Measurements from ENCODE around the gene MYPN.
A peak's percentile ranks its signal among the peaks of the same experiment; 100 is the strongest.

Gene MYPN

DNA sequence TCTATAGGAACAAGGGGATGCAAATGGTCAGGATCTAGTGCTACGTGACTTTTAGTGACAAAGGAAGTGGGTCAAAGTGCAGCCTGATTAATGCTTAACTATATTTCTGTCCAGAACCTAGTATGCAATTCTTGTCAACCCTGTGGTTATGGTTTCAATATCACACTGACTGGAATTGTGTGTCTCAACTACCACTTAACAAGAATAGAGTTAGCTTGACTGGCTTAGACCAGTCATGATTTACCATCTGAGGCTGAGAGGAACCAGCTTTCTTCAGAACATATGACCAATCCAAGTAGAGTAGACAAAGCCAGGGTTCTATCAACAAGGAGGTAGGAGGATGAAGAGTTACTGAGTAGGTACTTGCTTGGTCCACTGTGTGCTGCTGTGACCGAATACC, 54.4 kb downstream of the MYPN start:
- Histone ChIP-seq H2AK5ac (ENCODE audit: low read length, severe bottlenecking) (no peak overlapping the region), H3K27ac (ENCODE audit: low read length, poor library complexity, severe bottlenecking) (no peak overlapping the region), H4K91ac (ENCODE audit: low read length) (no peak overlapping the region), H3K9ac (ENCODE audit: low read length) (no peak overlapping the region), H2BK120ac (ENCODE audit: low read depth, low read length) (no peak overlapping the region), H3K27me3 (ENCODE audit: control insufficient read depth in 1 of 2, insufficient read depth in 1 of 2, low read length in 2 of 2) (no peaks in the 10 kb centered on the region), H3K4me1 (ENCODE audit: control insufficient read depth, insufficient read depth, low read depth, low read length) (peaks cover 5% of the 10 kb centered on the region), H2BK12ac (ENCODE audit: low read length in 2 of 2) (no peak overlapping the region), H2BK5ac (ENCODE audit: low read depth, low read length, poor library complexity, severe bottlenecking) (no peak overlapping the region), H2BK15ac (ENCODE audit: low read depth, poor library complexity, severe bottlenecking) (no peak overlapping the region), H3K79me1 (replicated peaks; ENCODE audit: low read length, poor library complexity, severe bottlenecking) (no peaks in the 10 kb centered on the region), H3K4me2 (ENCODE audit: low read length, poor library complexity, severe bottlenecking) (no peak overlapping the region), H2AFZ (ENCODE audit: low read depth, low read length) (no peak overlapping the region), H3K23ac (ENCODE audit: low read length in 2 of 2) (no peak overlapping the region), H3K9me3 (ENCODE audit: control insufficient read depth, low read length) (no peaks in the 10 kb centered on the region), H3K18ac (ENCODE audit: low read depth in 1 of 2, low read length in 2 of 2) (no peak overlapping the region), H3K4me3 (ENCODE audit: insufficient read depth in 1 of 2, low read depth in 1 of 2, low read length in 2 of 2) (no peak overlapping the region), H3K4ac (ENCODE audit: low read depth in 1 of 2, low read length in 2 of 2) (no peak overlapping the region), H3K36me3 (ENCODE audit: control insufficient read depth in 1 of 2, insufficient read depth in 2 of 2, low read depth in 1 of 2, low read length in 2 of 2) (no peaks in the 10 kb centered on the region), H3K14ac (ENCODE audit: low read length in 2 of 2) (no peak overlapping the region), H4K8ac (ENCODE audit: low read length) (no peak overlapping the region)
- WGBS: 73% methylated on average over 2 of the region's 2 CpGs
- peak; percentile 7 for DNase-seq

DNA sequence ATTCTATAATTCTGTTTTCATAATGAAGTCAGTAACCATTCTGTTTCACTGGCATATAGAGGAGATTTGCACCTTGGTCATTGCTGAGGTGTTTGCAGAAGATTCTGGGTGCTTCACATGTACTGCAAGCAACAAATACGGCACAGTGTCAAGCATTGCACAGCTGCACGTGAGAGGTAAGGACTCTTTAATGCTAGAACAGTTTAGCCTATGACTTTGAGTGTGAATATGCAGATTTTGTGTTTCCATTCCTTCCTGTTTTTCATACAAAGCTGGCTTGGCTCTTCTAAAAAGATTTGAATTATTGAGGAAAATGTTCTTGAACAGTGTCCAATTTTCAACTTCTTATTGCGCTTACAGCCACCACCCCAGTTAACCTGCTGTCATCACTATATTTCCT, 56.4 kb downstream of the MYPN start:
- no peak overlapping the region for H3K4ac ChIP-seq (ENCODE audit: low read depth in 1 of 2, low read length in 2 of 2)
- H2BK15ac ChIP-seq (ENCODE audit: low read depth, poor library complexity, severe bottlenecking): no peak overlapping the region
- H3K23ac ChIP-seq (ENCODE audit: low read length in 2 of 2): no peak overlapping the region
- no peak overlapping the region for H3K18ac ChIP-seq (ENCODE audit: low read depth in 1 of 2, low read length in 2 of 2)
- no peak overlapping the region for H3K4me3 ChIP-seq (ENCODE audit: insufficient read depth in 1 of 2, low read depth in 1 of 2, low read length in 2 of 2)
- no peaks in the 10 kb centered on the region for H3K9me3 ChIP-seq (ENCODE audit: control insufficient read depth, low read length)
- H2AFZ ChIP-seq (ENCODE audit: low read depth, low read length): no peak overlapping the region
- no peak overlapping the region for H2BK12ac ChIP-seq (ENCODE audit: low read length in 2 of 2)
- no peak overlapping the region for H2AK5ac ChIP-seq (ENCODE audit: low read length, severe bottlenecking)
- H3K4me2 ChIP-seq (ENCODE audit: low read length, poor library complexity, severe bottlenecking): no peak overlapping the region
- WGBS: 88% methylated on average over 2 of the region's 3 CpGs
- H2BK120ac ChIP-seq (ENCODE audit: low read depth, low read length): no peak overlapping the region
- no peak overlapping the region for H3K9ac ChIP-seq (ENCODE audit: low read length)
- no peak overlapping the region for H3K14ac ChIP-seq (ENCODE audit: low read length in 2 of 2)
- no peak overlapping the region for H3K27ac ChIP-seq (ENCODE audit: low read length, poor library complexity, severe bottlenecking)
- no peaks in the 10 kb centered on the region for H3K27me3 ChIP-seq (ENCODE audit: control insufficient read depth in 1 of 2, insufficient read depth in 1 of 2, low read length in 2 of 2)
- peaks cover 2% of the 10 kb centered on the region for H3K4me1 ChIP-seq (ENCODE audit: control insufficient read depth, insufficient read depth, low read depth, low read length)
- H3K79me1 ChIP-seq (replicated peaks; ENCODE audit: low read length, poor library complexity, severe bottlenecking): no peaks in the 10 kb centered on the region
- H3K36me3 ChIP-seq (ENCODE audit: control insufficient read depth in 1 of 2, insufficient read depth in 2 of 2, low read depth in 1 of 2, low read length in 2 of 2): no peaks in the 10 kb centered on the region
- H4K91ac ChIP-seq (ENCODE audit: low read length): no peak overlapping the region
- H2BK5ac ChIP-seq (ENCODE audit: low read depth, low read length, poor library complexity, severe bottlenecking): no peak overlapping the region
- no peak overlapping the region for H4K8ac ChIP-seq (ENCODE audit: low read length)
- DNase-seq: no peak

DNA sequence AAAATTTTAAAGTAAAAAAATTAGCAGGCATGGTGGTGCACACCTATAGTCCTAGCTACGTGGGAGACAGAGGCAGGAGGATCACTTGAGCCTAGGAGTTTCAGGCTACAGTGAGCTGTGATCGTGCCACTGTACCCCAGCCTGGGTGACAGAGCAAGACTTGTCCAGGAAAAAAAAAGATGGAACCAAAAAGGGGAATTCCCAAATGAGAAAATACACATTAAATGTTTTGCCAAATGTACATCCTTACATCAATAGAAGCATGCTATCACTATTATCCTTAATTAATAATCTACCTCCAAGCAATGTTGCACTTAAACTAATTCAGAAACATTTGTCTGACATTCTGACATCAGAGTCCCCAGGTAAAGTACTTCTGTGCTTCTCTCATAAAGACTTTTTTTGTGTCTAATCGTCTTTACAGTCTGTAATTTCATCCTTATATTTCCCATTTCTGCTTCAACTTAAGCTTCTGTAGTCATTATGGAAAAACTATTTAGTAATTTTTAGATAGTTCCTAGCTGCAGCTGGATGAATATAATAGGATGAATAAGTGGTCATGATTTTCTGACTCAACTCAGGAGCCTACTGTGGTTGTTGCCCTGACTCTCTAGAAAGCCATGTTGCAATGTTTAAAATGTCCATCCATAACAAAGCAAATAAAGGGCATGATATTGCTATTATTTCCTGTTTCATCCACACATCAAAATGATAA, 57.7 kb downstream of the MYPN start:
- H4K8ac ChIP-seq (ENCODE audit: low read length): no peak overlapping the region
- H2BK120ac ChIP-seq (ENCODE audit: low read depth, low read length): no peak overlapping the region
- no peak overlapping the region for H3K27ac ChIP-seq (ENCODE audit: low read length, poor library complexity, severe bottlenecking)
- no peaks in the 10 kb centered on the region for H3K79me1 ChIP-seq (replicated peaks; ENCODE audit: low read length, poor library complexity, severe bottlenecking)
- no peak for DNase-seq
- no peak overlapping the region for H2BK12ac ChIP-seq (ENCODE audit: low read length in 2 of 2)
- H3K9me3 ChIP-seq (ENCODE audit: control insufficient read depth, low read length): no peaks in the 10 kb centered on the region
- H2BK15ac ChIP-seq (ENCODE audit: low read depth, poor library complexity, severe bottlenecking): no peak overlapping the region
- no peak overlapping the region for H2AFZ ChIP-seq (ENCODE audit: low read depth, low read length)
- H2AK5ac ChIP-seq (ENCODE audit: low read length, severe bottlenecking): no peak overlapping the region
- 89% methylated on average over 2 of the region's 3 CpGs for WGBS
- peak overlapping the region; percentile 9 for H3K9ac ChIP-seq (ENCODE audit: low read length)
- no peak overlapping the region for H2BK5ac ChIP-seq (ENCODE audit: low read depth, low read length, poor library complexity, severe bottlenecking)
- H3K14ac ChIP-seq (ENCODE audit: low read length in 2 of 2): no peak overlapping the region
- no peaks in the 10 kb centered on the region for H3K36me3 ChIP-seq (ENCODE audit: control insufficient read depth in 1 of 2, insufficient read depth in 2 of 2, low read depth in 1 of 2, low read length in 2 of 2)
- H3K23ac ChIP-seq (ENCODE audit: low read length in 2 of 2): no peak overlapping the region
- H3K4me3 ChIP-seq (ENCODE audit: insufficient read depth in 1 of 2, low read depth in 1 of 2, low read length in 2 of 2): no peak overlapping the region
- H3K4ac ChIP-seq (ENCODE audit: low read depth in 1 of 2, low read length in 2 of 2): no peak overlapping the region
- no peak overlapping the region for H3K18ac ChIP-seq (ENCODE audit: low read depth in 1 of 2, low read length in 2 of 2)
- H3K4me1 ChIP-seq (ENCODE audit: control insufficient read depth, insufficient read depth, low read depth, low read length): peaks cover 6% of the 10 kb centered on the region
- H3K27me3 ChIP-seq (ENCODE audit: control insufficient read depth in 1 of 2, insufficient read depth in 1 of 2, low read length in 2 of 2): no peaks in the 10 kb centered on the region
- H4K91ac ChIP-seq (ENCODE audit: low read length): no peak overlapping the region
- no peak overlapping the region for H3K4me2 ChIP-seq (ENCODE audit: low read length, poor library complexity, severe bottlenecking)

DNA sequence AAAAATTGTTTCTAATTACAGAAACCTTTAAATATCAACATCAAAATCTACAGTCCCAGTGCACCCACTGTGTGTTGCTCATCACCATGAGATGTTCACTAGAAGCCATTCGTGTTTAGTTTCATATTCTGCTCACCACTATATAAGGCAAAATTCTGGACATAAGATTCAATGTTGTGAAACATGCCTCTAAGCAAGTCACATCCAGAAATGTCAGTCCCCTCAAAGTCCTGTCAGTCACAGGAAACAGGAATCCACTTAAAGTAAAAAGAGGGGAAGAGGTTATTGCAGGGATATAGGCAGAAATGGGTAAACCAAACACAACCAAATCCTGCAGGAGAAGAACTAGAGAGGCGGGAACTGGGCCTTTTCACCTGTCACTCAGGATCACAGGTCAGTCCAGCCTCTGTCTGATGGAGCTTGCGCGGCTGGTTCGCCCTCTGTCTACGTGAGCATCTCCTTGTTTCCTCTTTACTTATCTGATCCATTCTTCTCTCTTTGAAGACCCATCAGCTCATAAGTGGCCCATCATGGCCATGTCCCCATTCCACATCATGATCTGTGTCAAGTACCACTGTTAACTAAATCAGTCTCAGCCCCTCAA, 58.4 kb downstream of the MYPN start:
- 96% methylated on average over 6 of the region's 6 CpGs for WGBS
- Histone ChIP-seq H2BK12ac (ENCODE audit: low read length in 2 of 2) (no peak overlapping the region), H2AFZ (ENCODE audit: low read depth, low read length) (no peak overlapping the region), H3K36me3 (ENCODE audit: control insufficient read depth in 1 of 2, insufficient read depth in 2 of 2, low read depth in 1 of 2, low read length in 2 of 2) (no peaks in the 10 kb centered on the region), H2BK5ac (ENCODE audit: low read depth, low read length, poor library complexity, severe bottlenecking) (no peak overlapping the region), H3K18ac (ENCODE audit: low read depth in 1 of 2, low read length in 2 of 2) (no peak overlapping the region), H3K4ac (ENCODE audit: low read depth in 1 of 2, low read length in 2 of 2) (no peak overlapping the region), H3K4me3 (ENCODE audit: insufficient read depth in 1 of 2, low read depth in 1 of 2, low read length in 2 of 2) (no peak overlapping the region), H3K4me1 (ENCODE audit: control insufficient read depth, insufficient read depth, low read depth, low read length) (peaks cover 7% of the 10 kb centered on the region), H3K4me2 (ENCODE audit: low read length, poor library complexity, severe bottlenecking) (no peak overlapping the region), H4K91ac (ENCODE audit: low read length) (no peak overlapping the region), H2BK15ac (ENCODE audit: low read depth, poor library complexity, severe bottlenecking) (no peak overlapping the region), H2BK120ac (ENCODE audit: low read depth, low read length) (no peak overlapping the region), H3K23ac (ENCODE audit: low read length in 2 of 2) (no peak overlapping the region), H3K9me3 (ENCODE audit: control insufficient read depth, low read length) (no peaks in the 10 kb centered on the region), H4K8ac (ENCODE audit: low read length) (no peak overlapping the region), H3K27ac (ENCODE audit: low read length, poor library complexity, severe bottlenecking) (no peak overlapping the region), H3K27me3 (ENCODE audit: control insufficient read depth in 1 of 2, insufficient read depth in 1 of 2, low read length in 2 of 2) (no peaks in the 10 kb centered on the region), H2AK5ac (ENCODE audit: low read length, severe bottlenecking) (no peak overlapping the region), H3K9ac (ENCODE audit: low read length) (peak overlapping the region; percentile 4), H3K79me1 (replicated peaks; ENCODE audit: low read length, poor library complexity, severe bottlenecking) (no peaks in the 10 kb centered on the region), H3K14ac (ENCODE audit: low read length in 2 of 2) (no peak overlapping the region)
- no peak for DNase-seq
